Retinal pigment epithelial cell (primary cell): ENCODE results near the gene MYBBP1A.

Experiments used
- DNase-seq: peaks from one replicate; pipeline ENCODE4 v3.0.0-alpha.2; 2010; ENCODE audit warnings: low read depth
- H3K4me3 ChIP-seq: 2 replicates; pipeline ENCODE4 v1.5.1; 2011; ENCODE audit warnings: mild to moderate bottlenecking, low read length, control low read depth, moderate library complexity
- TF ChIP-seq, protein P1 (sequence below): conservative IDR thresholded peaks from 2 replicates; pipeline ENCODE4 v1.5.1; 2011; ENCODE audit warnings: low read depth, low read length, control low read depth, inconsistent platforms

The MYBBP1A gene

GRCh38 chr17:4510618-4510941 lies 44.6 kb downstream of the MYBBP1A start:
- H3K4me3 ChIP-seq, result no peak overlapping the region
- TF ChIP-seq, protein P1, sequence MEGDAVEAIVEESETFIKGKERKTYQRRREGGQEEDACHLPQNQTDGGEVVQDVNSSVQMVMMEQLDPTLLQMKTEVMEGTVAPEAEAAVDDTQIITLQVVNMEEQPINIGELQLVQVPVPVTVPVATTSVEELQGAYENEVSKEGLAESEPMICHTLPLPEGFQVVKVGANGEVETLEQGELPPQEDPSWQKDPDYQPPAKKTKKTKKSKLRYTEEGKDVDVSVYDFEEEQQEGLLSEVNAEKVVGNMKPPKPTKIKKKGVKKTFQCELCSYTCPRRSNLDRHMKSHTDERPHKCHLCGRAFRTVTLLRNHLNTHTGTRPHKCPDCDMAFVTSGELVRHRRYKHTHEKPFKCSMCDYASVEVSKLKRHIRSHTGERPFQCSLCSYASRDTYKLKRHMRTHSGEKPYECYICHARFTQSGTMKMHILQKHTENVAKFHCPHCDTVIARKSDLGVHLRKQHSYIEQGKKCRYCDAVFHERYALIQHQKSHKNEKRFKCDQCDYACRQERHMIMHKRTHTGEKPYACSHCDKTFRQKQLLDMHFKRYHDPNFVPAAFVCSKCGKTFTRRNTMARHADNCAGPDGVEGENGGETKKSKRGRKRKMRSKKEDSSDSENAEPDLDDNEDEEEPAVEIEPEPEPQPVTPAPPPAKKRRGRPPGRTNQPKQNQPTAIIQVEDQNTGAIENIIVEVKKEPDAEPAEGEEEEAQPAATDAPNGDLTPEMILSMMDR, result no peak
- no peak for DNase-seq

GRCh38 chr17:4509923-4510617 lies 45.1 kb downstream of the MYBBP1A start:
- TF ChIP-seq, protein P1, result no peak
- no peak overlapping the region for H3K4me3 ChIP-seq
- no peak for DNase-seq

GRCh38 chr17:4509401-4509800 lies 45.8 kb downstream of the MYBBP1A start:
- TF ChIP-seq, protein P1, result no peak
- no peak for DNase-seq
- H3K4me3 ChIP-seq, result no peak overlapping the region

- DNase-seq, result no peak
- H3K4me3 ChIP-seq, result no peak overlapping the region
- TF ChIP-seq, protein P1, result no peak
Measured at GRCh38 chr17:4508207-4508606, 47.0 kb downstream of the MYBBP1A start.

DNA sequence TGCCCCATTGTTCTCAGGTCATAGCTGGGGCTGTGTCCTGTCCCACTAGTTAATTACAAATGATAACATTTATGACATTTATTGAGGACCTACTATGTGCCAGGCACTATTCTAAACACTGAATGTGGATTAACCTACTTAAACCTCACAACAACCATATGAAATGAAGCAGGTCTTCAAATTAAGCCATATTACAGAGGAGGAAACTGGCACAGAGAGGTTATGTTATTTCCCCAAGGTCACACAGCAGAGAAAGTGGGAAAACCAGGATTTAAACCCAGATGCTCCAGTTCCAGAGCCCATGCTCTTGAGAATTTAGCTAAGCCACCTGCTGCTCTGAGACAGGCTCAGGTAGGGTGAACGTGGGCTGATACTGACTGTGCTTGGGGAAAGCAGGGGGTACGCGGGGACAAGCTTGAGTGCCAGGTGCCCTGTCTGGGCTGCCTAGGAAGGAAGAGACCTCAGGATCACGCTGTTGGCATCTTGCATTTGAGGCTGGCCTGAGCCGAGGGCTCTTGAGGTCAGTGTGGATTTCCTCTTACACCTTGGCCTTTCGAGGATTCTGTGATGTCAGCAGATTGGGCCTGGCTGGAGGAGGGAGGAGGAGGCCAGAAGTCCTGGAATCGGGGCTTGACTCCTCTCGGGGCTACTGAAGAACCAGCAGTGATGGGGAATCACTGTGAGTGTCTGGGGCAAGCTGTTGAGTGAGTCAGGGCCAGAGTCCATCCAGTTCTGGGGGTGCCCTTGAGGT lies 47.6 kb downstream of the MYBBP1A start:
- no peak for DNase-seq
- TF ChIP-seq, protein P1, result no peak
- no peak overlapping the region for H3K4me3 ChIP-seq

DNA sequence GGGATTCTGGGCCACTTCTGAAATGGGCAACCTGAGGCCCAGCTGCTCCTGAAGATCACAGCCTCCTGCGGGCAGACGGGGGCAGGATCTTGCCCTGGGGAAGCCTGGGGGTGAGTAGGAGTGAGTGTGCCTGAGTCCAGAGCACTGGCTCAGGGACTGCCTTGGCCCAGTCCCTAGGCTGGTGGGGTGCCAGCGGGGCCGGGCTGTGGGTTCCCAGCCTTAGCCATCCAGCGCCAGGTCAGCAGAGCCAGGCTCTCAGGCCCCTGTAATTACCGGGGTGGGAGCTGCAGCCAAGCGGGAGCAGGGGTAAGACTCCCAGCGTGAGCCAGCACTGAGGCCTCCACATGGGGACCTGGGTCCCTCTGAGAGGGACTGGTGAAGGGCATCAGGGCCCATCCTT lies 48.3 kb downstream of the MYBBP1A start:
- TF ChIP-seq, protein P1, result no peak
- DNase-seq, result no peak
- no peak overlapping the region for H3K4me3 ChIP-seq
